ENCODE data around the gene SLX9.
"Not testable (repeated sequence)": the region's sequence is repeated elsewhere in the genome, so short reads cannot be mapped to it uniquely, and the experiment has no call there.

SLX9 gene

GRCh38 chr21:44917446-44918106 lies 22.3 kb upstream of the SLX9 start:
- DNase-seq: no peak

GRCh38 chr21:44918107-44918470 lies 21.7 kb upstream of the SLX9 start:
- no peak for DNase-seq

- no peak for DNase-seq
These were observed 21.2 kb upstream of the SLX9 start for GRCh38 chr21:44918581-44919033.

DNA sequence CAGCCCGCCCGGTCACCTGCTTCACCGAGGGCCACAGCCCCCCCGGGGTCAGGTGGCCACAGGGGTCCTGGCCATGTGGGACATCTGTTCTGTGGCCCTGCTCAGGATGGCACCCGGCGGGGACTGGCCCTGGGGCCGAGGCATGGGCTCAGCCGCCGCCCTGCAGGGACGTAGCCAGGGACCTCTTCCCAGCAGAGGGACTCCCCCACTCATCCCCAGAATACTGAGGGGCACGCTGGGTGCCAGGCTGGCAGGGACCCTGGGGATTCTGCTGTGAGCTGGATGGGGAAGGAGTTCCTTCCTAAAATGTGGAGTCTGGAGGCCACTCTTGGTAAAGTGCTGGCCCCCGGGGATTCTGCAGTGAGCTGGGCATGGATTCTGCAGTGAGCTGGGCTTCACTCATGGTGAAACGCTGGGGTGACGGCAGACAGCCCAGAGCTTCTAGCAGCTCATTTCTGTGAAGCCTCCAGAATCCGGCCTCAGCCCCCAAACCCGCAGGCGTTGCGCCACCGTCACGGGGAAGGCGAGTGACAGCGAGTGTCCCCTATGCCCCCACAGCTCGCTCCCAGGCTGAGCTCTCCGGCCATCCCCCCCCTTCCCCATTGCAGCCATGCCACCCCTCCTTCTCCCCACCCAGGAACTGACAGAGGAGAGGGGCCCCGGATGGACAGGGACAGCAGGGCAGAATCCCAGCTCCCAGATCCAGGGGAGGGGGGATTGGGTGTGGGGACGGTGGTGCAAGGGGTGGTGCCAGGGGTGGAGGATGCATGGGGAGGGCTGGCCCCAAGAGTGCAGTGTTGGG lies 20.5 kb upstream of the SLX9 start:
- DNase-seq: no peak

DNA sequence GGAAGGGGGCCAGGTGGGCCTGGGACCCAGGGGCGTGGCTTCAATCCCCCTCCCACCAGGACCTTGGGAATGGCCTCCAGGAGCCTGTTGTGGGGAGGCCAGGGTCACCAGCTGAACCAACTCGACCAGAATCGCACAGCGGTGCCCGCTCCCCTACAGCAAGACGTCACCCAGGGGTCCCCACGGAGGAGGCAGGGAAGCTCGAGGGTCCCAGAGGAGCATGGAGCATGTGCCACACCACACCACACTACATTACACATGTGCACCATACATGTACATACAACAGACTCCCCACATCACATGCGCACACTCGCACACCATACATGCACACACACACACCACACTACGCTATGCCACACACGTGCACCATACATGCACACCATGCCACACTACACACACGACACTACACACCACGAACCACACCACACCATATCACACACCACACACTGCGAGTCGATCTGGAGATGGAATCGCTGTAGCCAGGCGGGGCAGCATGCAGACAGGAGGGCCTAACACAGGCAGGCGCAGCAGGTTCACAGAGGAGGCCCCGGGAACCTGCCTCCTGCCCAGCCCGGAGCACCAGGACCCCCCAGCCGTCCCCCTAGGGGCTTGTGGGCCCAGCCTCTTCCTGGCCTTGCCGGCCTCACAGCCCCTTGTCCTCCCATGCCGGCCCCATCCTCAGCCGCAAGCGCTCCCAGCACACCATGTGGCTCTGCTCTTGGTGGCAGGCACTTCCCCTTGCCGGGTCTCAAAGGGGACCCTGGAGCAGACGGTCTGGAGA lies 19.7 kb upstream of the SLX9 start:
- DNase-seq: no peak

DNA sequence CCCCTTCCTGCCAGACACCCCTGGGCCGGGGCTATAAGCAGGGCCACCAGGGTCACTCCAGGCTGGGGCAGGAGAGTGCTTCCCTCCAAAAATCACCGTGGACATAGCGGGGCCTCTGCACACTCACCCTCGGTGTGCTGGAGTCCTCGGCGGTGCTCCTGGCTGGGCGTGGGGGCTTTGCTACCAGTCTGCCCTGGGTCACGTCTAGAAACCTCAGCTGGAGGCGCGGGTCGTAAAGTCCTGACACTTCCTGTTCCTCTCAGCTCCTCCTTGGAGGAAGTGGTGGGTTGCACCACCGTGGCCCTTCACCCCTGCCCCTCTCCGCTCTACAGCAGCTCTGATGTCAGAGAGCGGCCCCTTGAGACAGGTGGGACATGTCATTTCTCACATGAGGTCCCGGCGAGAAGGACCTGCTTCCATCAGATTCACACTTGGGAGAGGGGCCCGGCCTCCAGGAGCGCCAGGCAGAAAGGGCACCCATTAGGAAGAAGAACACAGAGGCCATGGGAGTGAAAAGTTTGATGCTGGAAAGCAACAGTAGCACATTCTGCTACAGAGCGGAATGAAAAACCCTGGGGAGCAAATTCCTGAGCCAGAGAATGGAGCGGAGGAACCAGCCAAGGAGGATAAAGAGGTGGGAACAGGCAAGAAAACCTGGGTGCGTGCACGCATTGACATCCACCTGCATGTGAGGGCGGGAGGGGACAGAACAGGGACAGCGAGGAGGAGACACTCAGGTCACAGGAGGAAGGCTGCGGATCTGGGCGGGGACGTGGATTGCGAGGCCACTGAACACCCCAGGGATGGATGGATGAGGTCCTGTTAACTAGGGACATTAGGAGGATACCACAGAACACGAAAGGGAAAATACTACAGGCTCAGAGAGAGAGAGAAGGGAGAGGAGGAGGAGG lies 18.9 kb upstream of the SLX9 start, which contains the start of gene ITGB2:
Gene ITGB2 (minus strand): TSS at position 206 of the 911 bp plus-strand sequence. CDS start 10,117 bp downstream, outside the sequence.
- DNase-seq: no peak

DNA sequence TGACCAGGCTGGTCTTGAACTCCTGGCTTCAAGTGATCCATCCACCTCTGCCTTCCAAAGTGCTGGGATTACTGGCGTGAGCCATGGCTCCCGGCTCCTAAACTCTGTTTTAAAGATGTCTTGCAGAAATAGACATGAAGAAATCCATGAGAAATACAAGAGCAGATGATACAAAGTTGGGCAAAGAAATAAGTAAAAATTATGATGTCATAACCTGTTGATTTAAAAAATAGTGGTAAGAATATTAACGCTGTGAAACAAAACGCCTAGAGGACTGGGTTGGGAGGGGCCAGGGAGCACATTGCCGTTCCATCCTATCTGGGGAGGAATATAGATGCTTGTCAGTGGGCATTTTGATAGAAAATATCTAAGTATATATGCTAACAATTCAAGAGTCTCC lies 17.9 kb upstream of the SLX9 start:
- DNase-seq: no peak

DNA sequence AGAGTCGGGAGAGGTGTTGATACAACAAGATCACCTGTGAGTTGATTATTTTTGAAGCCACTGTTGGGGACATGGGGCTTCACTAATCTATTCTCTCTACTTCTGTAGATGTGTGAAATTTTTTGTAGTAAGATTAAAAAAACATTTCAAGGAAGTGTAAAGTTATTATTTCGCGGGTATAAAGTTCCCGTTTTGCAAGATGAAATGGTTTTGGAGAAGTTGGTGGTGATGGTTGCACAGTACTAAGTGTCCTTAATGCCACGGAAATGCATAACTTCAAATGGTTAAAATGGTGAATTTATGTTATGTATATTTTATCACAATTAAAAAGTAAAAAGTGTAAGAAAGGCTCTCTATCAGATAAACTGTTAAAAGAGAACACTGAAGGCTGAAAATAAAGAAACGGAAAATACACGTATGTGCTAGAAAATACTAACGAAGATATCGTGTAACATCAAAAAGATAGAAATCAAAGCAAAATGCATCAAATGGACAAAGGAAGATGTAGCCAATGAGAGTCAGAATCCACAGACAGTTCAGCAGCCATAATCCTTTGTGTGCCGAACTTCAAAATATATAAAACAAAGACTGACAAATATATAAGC lies 16.2 kb upstream of the SLX9 start:
- no peak for DNase-seq

DNA sequence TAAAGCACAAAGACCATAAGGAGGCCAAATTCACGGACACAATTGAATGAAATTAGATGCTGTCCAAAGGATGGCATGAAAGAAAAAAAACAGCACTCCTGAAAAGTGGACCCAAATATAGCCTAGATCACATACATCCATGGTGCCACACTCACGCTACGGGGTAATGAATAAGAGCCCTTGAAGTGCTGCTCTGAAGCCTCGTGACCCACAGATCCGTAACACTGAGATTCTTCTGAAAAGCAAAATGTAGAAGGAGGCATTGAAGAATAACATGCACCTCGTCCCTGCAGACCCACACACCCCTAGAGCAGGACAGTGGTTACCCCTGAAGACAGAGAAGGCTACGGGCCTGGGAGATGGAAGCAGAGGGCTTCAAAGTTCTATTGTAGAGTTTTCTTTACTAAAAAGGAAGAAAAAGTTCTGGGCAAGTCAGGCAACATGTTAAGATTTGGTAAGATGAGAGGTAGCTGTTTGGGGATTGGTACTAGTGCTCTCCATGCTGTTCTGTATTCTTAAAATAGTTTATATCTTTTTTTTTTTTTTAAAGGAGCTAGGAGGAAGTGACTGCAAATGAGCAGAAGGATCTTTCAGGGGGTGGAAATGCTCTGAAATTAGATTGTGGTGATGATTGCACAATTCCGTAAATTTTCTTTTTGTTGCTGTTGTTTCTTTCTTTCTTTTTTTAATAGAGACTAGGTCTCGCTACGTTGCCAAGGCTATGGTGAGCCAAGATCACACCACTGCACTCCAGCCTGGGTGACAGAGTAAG lies 15.0 kb upstream of the SLX9 start:
- DNase-seq: no peak

DNA sequence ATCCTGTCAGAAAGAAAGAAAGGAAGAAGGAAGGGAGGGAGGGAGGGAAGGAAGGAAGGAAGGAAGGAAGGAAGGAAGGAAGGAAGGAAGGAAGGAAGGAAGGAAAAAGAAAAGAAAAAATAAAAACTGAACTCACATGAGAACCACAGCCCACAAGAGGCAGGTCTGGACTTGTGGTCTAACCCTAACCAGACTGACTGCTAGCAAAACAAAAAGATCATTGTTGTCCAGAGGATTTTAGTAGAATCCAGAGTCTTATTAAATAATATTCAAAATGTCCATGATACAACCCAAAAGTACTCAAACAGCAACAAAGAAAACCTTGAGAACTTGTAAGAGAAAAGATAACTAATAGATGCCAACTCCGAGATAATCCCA lies 14.5 kb upstream of the SLX9 start:
- no peak for DNase-seq

DNA sequence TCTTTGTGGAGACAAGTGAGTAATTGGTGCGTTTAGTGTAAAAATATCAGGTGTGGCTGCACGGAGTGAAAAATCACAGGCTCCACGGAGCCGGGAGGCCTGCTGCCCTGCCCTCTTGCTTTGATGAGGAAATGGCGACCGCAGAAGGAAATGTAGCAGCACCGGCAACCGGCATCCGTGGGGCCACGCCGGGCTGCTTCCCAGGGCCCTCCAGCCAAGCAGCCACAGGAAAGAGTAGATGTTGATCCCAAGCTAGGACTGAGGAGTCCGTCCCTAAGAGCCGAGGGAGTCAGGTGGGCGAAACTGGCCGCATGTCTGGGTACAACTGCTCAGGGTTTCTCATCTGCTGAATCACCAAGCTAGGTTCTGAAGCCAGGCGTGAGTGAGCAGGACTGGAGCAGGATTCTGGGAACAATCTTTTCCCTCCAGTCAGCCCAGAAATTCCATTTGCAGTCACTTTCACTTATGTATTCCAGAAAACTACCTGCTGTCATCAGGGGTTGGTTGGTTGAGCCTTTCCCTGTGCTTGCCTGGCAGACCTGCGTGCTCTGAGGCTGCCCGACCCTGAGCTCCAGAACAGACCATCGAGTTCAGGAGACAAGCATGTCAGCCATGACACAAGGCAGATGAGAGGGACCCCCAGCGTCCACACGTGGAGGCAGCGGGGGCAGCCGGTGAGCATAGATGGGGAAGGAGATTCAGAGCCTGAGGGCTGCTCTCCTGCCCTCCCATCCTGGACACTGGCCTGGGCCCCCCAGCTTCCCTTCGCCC lies 13.3 kb upstream of the SLX9 start:
- DNase-seq: no peak

DNA sequence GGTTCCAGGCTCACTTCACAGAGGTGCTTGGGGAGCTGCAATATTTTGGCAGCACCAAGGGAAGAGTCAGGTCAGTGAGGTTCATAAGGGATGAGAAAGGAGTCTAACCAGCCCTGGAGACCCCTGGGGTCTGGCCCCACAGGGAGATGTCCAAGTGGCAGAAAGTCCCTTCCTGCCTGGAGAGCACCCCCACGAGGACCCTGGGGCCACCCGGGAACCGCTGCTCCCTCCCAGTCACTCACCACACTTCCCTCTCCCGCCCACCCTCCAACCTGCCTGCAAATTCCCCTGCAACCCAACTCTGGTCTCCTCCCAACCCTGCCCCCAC lies 12.6 kb upstream of the SLX9 start:
- DNase-seq: no peak

DNA sequence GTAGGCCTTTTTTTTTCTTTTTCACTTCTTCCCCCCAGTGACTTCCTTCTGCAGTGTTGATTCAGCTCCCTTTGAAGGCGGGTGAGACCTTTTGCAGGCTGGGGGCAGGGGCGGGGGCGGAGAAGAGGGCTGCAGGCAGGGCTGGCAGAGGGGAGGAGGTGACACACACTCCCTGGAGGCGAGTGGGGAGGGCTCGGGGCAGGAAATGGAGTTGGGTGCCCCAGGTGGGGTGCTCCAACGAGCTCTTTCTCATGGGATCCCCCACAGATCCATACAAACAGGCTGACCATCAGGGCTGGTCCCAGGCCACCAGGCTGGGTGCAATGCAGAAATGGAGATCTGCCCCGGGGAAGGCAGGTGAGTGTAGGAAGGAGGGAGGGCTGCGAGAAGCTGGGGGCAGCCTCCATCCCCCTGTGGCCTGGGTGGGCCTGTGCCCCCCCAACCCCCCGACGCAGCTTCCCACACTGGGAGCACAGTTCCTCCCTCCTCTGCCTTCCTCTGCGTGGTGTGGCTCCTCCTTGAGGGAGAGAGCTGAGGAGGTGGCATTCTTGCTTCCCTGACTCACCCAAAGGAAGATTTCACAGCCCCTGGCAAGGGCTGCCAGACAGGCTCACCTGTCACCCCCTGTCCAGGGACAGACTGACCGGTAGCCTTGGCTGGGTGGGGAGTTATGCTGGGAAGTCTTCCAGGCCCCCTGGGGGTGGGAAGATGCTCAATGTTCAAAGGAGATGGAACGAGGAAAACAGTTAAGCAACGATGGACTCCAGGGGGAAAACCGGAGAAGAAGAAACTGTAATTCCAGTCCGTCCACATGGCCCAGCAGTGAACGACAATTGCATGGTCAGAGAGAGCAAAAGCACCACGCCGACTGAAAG lies 12.0 kb upstream of the SLX9 start:
- no peak for DNase-seq

- not testable (repeated sequence) for DNase-seq
These were observed 11.2 kb upstream of the SLX9 start for GRCh38 chr21:44928500-44929241.

DNA sequence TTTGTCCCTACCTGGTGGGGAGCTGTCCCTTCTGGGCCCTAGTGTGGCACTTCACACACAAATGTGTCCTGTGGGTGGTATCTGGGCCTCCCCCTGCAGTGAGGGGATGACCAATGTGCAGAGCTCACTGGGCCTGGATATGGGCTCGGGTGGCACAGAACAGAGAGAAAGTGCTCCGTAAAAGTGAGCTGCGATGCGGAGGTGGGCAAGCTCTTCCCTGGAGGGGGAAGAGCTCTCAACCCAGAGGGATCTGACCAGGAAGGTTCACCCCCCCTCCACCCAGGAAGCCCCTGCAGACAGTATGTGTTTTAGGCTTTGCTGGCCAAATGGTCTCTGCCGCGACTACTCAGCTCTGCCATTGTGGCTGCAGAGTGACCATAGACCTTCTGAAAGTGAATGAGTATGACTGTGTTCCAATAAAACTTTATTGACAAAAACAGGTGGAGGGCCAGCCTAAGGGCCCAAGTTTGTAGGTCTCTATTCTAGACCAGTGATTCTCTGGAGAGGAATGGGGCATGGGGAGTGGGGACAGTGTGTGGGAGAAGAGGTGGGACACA lies 10.5 kb upstream of the SLX9 start:
- DNase-seq: no peak

DNA sequence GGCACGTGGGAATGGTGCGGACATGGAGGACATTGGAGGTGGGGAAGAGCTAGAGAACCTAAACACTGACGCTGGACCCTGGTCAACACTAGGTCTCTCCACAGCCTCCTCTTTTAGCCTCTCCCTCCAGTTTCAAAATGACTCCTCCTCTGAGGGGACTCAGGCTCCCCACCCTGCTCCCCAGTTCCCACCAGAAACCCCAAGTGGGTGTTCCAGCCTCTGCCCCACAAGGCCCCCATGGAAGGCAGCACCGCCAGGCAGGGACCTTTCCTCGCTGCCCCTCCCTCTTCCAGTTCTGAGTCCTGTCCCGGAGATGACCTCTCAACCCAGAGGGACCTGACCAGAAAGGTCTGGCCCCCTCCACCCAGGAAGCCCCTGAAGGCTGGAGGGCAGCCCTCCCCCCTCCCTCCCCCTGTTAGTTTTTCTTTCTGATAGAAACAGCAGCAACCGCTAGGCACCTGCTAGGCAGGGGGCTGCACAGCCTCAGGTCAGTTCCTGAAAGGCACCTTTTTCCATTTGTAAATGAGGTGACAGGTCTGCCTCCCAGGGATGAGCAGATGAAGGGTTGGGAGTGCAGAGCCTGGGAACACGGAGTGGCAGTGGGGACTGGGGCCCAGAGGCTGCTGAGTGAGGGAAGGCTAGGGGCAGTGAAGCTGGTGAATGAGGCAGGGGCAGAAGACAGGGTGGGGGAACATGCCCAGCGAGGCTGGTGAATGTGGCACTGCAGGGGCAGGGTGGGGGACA lies 9.9 kb upstream of the SLX9 start:
- DNase-seq: no peak

- DNase-seq: no peak
These were observed 9.3 kb upstream of the SLX9 start for GRCh38 chr21:44930543-44930981.

GRCh38 chr21:44931137-44931500 lies 8.7 kb upstream of the SLX9 start:
- DNase-seq: no peak
